GM21526 (cell line): ENCODE measurements around the gene CKAP5.

ENCODE experiments used
- ATAC-seq: cut with Tn5 transposase; IDR thresholded peaks from one replicate; pipeline ENCODE4 v1.9.1; 2021; ENCODE audit warnings: moderate library complexity; ENCODE audit not compliant: unreplicated experiment, low FRiP score

CKAP5 gene

DNA sequence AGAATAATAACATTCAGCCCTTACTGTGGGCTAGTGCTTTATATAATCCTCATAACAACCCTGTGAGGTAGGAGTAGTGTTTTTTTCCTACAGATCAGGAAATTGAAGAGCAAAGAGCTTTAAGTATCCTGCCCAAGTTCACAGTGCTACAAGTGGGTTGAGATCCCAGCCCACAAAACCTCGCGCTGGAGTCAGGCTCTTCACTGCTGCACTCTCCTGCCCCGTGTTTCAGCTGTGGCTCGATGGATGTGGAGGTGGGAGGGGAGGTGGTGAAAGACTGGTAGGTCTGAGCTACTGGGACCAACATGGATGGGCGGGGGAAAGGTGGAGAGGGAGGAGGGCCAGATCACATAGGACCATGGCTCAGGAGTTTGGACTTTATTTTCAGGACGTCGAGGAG is 139.2 kb downstream of the CKAP5 start:
- no peak for ATAC-seq

DNA sequence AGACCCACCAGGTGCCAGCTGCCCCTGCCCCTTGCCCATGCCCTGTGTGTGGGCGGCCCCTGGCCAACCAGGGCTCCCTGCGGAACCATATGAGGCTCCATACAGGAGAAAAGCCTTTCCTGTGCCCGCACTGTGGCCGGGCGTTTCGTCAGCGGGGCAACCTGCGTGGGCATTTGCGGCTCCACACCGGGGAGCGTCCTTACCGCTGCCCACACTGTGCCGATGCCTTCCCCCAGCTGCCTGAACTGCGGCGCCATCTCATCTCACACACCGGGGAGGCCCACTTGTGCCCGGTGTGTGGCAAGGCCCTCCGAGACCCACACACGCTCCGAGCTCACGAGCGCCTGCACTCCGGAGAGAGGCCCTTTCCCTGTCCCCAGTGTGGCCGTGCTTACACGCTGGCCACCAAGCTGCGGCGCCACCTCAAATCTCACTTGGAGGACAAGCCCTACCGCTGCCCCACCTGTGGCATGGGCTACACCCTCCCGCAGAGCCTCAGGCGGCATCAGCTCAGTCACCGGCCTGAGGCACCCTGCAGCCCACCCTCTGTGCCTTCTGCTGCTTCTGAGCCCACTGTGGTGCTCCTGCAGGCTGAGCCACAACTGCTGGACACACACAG is 140.9 kb downstream of the CKAP5 start:
- ATAC-seq = no peak

DNA sequence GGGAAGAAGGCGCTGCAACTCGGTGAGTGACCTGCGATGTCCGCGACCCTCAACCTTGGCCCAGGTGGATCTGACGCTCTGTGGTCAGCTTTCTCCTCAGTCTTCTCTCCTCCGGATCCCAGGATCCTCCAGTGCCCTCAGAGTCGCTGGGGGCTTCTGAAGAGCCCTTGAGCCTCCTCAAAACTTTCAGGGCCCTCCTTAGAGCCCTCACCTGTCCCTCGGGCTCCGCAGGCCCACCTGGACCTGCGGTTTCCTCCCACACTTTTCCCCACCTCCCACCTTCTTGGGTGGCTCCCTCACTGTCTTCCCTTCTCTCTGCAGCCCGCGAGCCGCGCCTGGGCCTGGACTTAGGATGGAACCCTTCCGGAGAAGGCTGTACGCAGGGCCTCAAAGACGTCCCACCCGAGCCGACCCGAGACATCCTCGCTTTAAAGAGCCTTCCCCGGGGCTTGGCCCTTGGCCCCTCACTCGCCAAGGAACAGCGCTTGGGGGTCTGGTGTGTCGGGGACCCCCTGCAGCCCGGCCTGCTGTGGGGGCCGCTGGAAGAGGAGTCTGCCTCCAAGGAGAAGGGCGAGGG is 144.9 kb downstream of the CKAP5 start:
- no peak for ATAC-seq

DNA sequence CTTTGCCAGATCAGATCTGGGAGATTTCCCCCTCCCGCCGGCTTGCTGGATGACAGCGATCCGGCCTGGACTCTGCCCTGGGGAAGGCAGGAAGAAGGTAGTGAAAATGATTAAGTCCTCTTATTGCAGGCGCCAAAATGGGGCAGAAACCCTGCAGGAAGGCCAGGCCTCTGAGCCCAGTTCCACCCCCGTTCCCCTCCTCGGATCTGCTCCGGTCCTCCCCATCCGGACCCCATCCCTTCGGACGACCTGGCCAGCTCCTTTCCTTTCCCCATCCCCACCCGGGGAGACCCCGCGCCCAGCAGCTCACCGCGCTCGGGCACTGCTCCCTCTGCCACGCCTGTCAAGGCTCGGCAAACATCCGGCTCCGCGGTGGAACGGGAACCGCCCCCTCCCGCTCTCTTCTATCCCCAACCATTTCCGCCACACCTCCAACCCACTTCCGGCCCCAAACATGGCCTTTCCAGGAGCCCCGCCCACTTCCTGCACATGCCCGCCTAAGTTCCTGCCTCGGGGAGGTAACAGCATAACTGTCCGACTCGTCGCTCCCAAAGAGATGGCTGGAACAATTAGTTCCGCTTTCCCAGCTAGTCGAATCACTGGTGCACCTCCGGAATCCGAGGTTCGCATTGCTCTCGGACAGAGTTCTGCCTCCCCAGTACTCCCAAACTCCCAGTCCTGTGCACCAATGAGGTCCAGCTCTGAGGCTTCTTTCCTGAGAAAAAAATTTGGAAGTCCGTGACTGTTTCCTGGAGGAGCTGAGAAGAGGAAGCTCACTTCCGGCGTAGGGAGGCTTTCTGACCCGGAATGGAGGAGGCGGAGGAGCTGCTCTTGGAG is 145.6 kb downstream of the CKAP5 start, which contains the start of the genes ARHGAP1 and ZNF408:
TSS of gene ARHGAP1 (minus strand) at position 379 of the 837 bp plus-strand sequence. CDS start 4,512 bp downstream, outside the sequence.
TSS of gene ZNF408 (plus strand) at position 791 of the 837 bp plus-strand sequence. CDS start at position 808, 17 bp downstream.
- peak; percentile 81 for ATAC-seq

DNA sequence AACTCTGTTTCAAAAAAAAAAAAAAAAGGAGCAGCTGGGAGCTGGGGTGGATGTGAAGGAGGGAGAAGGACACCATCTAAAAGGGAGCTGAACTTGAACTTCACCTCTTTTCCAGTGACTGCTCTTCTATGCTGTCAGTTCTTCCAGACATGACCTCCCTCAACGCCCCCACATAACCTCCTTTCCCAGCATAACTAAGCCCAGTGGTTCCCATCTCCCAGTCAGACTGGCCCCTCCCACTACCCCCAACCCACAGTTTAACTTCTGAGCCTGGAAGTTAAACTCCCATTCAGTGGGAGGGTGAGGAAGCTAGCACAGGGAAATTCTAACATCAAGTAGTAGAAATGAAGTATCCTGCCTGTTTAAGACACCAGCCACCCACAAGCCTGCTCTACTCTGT is 147.5 kb downstream of the CKAP5 start:
- no peak for ATAC-seq

DNA sequence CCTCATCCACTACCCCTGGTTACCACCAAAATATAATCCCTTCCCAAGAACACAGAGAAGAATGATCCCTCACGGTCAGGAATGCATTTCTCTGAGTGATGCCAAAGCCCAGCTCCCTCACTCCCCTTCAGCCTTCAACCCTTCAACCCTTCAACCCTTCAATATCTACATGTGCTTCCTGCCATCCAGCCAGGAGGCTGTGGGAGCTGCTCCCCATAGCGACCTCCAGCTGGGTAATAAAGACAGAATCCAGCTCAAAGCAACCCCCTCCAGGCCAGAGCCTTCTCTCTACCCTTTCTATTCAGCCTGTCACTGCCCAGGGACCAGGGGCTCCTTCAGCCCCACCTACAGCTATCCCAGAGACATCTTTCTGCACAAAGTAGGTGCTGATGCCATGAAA is 148.4 kb downstream of the CKAP5 start:
- ATAC-seq = no peak

DNA sequence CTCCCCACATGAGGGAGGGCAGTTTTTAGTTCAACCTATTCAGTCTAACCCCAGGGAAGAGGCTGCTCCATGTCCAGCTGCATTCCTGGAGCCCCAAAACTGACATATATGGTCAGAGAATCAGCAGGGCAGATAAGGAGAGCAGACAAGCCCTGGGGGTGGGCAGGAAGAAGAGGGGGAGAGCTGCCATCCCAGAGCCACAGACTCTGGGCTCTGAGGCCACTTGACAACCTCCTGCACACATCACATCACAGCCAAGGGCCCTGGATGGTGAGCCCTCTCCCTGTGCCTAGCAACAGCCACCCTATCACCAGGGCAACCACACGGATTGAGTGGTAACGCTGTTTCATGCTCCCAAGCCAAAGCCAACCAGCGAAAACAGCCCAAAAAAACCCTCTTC is 148.8 kb downstream of the CKAP5 start:
- no peak for ATAC-seq

DNA sequence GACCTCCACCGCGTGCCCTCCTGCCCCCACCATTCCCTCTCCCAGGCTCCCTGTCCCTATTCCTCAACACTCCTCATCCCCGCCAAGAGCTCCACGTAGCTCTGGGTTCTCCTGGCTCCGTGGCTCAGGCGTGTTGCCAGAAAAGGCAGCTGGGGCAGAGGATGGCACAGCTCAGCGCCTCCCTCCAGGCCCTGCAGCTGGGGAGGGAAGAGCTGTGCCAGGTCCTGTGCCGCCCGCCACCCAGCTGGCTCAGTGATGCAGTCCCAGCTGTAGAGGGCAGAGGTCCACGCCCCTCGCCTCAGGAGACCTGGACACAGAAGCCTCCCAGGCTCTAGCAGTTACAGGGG is 149.9 kb downstream of the CKAP5 start:
- no peak for ATAC-seq

DNA sequence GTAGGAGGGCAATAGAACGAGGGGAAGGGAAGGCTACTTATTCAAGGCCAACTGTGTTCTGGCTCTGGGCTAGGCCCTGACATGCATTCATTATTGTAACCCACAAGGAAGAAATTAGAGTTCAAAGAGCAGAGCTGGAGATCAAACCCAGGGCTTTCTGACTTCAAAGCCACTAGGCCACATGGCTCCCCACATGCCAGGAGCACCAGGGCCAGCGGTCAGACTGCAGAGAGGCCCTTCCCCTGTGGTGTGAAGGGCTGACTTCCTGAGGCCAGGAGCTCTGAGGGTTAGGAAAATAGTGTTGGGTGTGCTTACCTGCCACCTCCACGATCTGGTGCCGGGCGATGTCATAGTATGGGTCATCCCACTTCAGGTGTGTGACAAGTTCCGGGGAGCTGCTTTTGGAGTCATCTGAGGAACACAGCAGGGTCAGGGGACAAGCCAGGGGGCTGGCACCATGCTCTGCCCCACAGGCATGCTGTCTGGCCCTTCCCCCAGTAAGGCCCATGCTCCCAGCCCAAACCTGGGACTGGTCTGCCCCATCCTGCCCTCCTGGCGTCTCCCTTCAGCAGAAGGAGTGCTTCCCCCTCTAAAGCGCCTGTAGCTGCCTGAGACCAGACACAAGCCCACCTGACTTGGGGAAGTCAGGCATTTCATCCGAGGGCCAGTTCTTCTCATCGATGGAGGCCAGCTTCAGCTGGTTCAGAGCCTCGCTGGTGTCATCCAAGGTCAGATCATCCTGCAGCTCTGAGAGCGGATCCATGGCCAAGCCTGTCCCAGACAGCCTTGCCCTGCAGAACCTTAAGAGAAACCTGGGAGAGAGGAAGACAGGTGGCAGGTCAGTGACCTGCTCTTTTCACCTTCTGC is 150.5 kb downstream of the CKAP5 start:
- no peak for ATAC-seq

DNA sequence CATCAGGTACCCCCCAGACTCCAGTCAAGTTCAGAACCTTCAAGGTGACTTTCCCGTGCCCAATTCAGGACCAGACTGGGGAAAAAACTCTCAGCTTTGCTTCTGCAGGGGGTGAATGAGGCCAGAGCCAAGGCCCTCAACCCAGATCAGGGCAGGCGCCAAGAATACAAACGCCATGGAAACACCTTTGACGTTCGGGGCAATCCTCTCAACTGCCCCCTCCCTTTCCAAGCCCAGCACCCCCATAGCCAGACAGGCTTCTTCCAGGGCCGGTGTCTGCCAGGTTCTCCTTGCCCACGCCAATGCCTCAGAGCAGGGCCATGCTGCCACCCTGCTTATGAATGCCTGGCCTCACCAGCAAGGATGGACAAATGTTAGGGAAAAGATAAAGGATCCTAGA is 151.5 kb downstream of the CKAP5 start:
- ATAC-seq = no peak

DNA sequence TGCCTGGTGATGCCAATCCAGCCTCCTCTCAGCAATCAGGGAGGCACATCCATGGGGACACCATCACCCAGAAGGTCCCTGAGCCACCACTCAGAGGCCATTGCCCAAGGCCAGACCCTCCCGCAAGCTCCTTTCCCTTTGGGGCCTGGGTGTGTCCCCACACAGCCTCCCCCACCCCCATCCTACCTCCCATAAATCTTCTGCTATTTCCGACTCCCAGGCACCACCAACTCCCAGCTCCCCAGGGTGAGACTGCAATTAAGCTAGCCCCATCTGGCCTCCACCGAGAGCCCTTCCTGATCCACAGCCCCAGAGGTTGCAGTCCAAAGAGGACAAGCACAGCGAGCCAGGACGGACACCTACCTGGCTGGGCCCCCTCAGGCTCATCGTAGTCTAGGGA is 152.0 kb downstream of the CKAP5 start:
- no peak for ATAC-seq

DNA sequence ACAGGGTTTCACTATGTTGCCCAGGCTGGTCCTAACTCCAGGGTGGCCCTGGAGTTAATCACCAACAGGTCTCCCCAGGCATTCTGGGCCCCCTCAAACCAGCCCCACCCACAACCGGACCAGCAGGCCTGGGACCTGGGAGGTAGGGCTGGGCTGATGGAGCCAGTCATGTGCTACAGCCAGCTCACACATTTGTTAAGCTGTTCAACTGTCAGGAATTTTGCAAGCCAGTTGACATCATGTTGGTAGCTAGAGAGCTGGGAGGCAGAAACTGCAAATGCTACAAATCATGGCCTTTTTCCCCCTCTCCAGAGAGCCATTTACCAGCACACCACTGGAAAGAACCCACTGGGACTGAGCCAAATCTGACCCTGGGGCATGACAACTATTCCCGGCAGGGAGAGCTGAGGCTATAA is 152.5 kb downstream of the CKAP5 start:
- no peak for ATAC-seq
